Right lobe of liver (tissue), 4 donors: ENCODE data around the gene BACH2.

Experiments
- POLR2A ChIP-seq: fragments of 450-650 bp; IDR thresholded peaks from one replicate; pipeline ENCODE4 v1.6.1; 2017; ENCODE audit warnings: antibody characterized with exemption, mild to moderate bottlenecking
- TF ChIP-seq, protein P1 (sequence below), 4 donors: fragments of 200-600 bp in 3 of 4; fragments of 450-650 bp in 1 of 4; IDR thresholded peaks; one replicate each; pipeline versions ENCODE4 v1.5.1 to v1.8.0; 2016 to 2022; ENCODE audit warnings: antibody characterized with exemption in 4 of 4, mild to moderate bottlenecking in 2 of 4
- donor health status: DM: no; HTN: no; CAD: no.
- donor health status: DM: no; HTN: no; CAD: no.
- donor health status: DM: no; HTN: yes; CAD: no.

DNA sequence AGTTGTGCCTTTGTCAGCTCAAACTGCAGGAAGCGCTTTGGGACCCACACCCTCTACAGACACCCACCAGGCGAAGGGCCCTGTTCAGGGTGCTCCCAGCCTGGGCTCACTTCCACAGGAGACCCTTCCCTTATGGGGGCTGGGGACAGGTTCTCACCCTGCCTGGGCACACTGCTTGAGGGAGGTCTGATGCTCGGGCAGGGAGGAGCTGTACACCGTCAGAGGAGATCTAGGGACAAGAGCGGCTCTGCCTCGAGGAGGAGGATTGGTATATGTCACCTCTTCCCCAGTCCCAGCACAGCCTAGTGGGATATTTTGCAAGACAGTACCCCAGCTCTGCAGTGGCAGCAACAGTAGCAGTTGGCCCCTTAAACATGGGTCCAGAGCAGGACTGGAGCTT, 375.4 kb downstream of the BACH2 start:
- no peak for TF ChIP-seq POLR2A
- TF ChIP-seq, protein P1, sequence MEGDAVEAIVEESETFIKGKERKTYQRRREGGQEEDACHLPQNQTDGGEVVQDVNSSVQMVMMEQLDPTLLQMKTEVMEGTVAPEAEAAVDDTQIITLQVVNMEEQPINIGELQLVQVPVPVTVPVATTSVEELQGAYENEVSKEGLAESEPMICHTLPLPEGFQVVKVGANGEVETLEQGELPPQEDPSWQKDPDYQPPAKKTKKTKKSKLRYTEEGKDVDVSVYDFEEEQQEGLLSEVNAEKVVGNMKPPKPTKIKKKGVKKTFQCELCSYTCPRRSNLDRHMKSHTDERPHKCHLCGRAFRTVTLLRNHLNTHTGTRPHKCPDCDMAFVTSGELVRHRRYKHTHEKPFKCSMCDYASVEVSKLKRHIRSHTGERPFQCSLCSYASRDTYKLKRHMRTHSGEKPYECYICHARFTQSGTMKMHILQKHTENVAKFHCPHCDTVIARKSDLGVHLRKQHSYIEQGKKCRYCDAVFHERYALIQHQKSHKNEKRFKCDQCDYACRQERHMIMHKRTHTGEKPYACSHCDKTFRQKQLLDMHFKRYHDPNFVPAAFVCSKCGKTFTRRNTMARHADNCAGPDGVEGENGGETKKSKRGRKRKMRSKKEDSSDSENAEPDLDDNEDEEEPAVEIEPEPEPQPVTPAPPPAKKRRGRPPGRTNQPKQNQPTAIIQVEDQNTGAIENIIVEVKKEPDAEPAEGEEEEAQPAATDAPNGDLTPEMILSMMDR (IDR thresholded peaks at IDR 0.05) = no peak
